Measurements from ENCODE around the gene KCNA2.

The KCNA2 gene

DNA sequence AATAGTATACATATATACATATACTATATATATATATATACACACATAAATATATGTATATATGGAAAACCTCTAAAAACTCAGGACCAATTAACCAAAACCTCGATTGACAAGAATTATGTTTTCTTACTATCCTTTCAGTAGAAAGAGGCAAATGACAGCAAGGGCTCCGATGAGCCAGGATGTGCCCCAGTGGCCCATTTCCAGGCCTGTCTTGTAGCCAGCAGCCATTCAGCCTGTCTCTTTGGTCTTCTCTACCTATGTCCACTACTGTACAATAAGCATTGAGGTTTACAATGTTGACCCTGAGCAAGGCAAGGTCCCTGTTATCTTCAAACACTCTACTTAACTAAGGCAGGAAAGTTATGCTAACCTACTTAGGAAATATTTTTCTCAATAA lies 9.8 kb downstream of the KCNA2 start:
- no peak for DNase-seq (ENCODE audit: low spot score)
- in situ Hi-C loops (cut with MboI; ENCODE audit: low sequenced_read_pairs, unreplicated experiment): no loop called here
- TF ChIP-seq, protein P1, sequence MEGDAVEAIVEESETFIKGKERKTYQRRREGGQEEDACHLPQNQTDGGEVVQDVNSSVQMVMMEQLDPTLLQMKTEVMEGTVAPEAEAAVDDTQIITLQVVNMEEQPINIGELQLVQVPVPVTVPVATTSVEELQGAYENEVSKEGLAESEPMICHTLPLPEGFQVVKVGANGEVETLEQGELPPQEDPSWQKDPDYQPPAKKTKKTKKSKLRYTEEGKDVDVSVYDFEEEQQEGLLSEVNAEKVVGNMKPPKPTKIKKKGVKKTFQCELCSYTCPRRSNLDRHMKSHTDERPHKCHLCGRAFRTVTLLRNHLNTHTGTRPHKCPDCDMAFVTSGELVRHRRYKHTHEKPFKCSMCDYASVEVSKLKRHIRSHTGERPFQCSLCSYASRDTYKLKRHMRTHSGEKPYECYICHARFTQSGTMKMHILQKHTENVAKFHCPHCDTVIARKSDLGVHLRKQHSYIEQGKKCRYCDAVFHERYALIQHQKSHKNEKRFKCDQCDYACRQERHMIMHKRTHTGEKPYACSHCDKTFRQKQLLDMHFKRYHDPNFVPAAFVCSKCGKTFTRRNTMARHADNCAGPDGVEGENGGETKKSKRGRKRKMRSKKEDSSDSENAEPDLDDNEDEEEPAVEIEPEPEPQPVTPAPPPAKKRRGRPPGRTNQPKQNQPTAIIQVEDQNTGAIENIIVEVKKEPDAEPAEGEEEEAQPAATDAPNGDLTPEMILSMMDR (IDR thresholded peaks at IDR 0.05; ENCODE audit: borderline replicate concordance, control extremely low read depth, extremely low read depth, insufficient read depth, missing control alignments): no peak

- in situ Hi-C loops (cut with MboI; ENCODE audit: low sequenced_read_pairs, unreplicated experiment): no loop called here
- TF ChIP-seq, protein P1 (IDR thresholded peaks at IDR 0.05; ENCODE audit: borderline replicate concordance, control extremely low read depth, extremely low read depth, insufficient read depth, missing control alignments): no peak
- DNase-seq (ENCODE audit: low spot score): no peak
Measured at GRCh38 chr1:110595353-110595710, 10.8 kb downstream of the KCNA2 start.

GRCh38 chr1:110594456-110595352 lies 11.5 kb downstream of the KCNA2 start:
- no peak for DNase-seq (ENCODE audit: low spot score)
- TF ChIP-seq, protein P1 (IDR thresholded peaks at IDR 0.05; ENCODE audit: borderline replicate concordance, control extremely low read depth, extremely low read depth, insufficient read depth, missing control alignments): no peak
- in situ Hi-C loops (cut with MboI; ENCODE audit: low sequenced_read_pairs, unreplicated experiment): no loop called here

DNA sequence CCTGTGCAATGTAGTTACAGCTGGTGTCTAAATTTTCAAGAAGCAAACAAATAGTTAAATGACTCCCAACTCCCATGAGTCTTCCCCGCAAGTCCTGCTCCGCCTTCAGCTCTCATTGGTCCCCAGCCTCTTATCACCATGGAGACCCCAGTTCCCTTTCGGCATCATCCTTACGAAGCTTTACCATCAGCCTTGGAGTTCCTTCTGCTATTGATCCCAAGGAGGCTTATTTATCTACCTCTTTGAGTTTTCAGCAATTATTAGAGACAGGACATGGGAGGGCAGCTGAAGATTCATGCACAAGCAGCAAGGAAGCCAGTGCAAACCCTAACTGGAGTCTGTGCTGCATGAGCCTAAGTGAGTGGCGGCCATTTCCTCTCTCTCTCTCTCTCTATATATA lies 12.3 kb downstream of the KCNA2 start:
- TF ChIP-seq, protein P1 (IDR thresholded peaks at IDR 0.05; ENCODE audit: borderline replicate concordance, control extremely low read depth, extremely low read depth, insufficient read depth, missing control alignments): no peak
- no peak for DNase-seq (ENCODE audit: low spot score)
- in situ Hi-C loops (cut with MboI; ENCODE audit: low sequenced_read_pairs, unreplicated experiment): no loop called here

DNA sequence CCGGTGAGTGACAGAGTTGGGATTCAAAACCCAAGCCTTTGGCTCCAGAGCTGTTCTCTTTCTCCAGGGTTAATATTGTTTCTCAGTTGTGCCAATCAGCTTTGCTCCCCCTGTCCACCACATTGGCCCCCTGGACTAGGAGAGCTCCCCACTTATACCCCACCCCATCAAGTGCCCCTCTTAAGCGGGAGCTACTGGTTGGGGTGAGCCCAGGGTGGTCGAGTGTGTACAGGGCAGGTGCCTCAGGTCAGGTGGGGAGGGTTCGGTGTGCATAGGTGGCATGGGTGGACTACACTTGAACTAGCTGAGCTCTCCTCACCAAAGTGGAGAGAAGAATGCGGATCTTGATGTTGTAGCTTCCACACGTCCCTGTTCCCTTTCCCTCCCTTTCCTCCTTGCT lies 14.2 kb downstream of the KCNA2 start:
- TF ChIP-seq, protein P1 (IDR thresholded peaks at IDR 0.05; ENCODE audit: borderline replicate concordance, control extremely low read depth, extremely low read depth, insufficient read depth, missing control alignments): no peak
- in situ Hi-C loops (cut with MboI; ENCODE audit: low sequenced_read_pairs, unreplicated experiment): no loop called here
- no peak for DNase-seq (ENCODE audit: low spot score)

DNA sequence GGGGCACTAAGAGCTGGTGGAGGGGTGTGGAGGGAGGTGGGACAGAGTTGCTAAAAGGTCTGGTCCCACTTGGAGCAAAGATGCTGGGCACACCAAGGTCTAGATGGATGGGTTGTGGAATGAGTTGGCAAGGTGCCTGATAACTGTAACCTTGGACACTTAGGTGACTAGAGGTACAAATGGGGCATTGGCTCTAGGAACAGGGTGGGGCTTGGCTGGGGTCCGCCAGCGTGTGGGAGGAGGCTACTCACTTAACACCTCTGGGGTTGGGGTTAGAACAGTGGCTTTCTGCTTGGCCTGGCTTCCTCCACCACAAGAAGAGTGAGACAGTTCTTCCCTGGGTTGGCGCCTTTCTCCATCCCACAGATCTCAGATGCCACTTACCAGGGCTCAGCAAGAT lies 17.2 kb downstream of the KCNA2 start:
- TF ChIP-seq, protein P1 (IDR thresholded peaks at IDR 0.05; ENCODE audit: borderline replicate concordance, control extremely low read depth, extremely low read depth, insufficient read depth, missing control alignments): no peak
- in situ Hi-C loops (cut with MboI; ENCODE audit: low sequenced_read_pairs, unreplicated experiment): no loop called here
- DNase-seq (ENCODE audit: low spot score): no peak
